Suppressor macrophage treated with lipopolysaccharide for 1 hour (primary cell): ENCODE measurements around the gene RAVER2.
"Not testable (repeated sequence)": the region's sequence is repeated elsewhere in the genome, so short reads cannot be mapped to it uniquely, and the experiment has no call there.

Experiments used
- DNase-seq, 3 donors: peaks; one replicate each; pipeline ENCODE4 v3.0.0-alpha.2; 2020 to 2022

RAVER2 gene, protein sequence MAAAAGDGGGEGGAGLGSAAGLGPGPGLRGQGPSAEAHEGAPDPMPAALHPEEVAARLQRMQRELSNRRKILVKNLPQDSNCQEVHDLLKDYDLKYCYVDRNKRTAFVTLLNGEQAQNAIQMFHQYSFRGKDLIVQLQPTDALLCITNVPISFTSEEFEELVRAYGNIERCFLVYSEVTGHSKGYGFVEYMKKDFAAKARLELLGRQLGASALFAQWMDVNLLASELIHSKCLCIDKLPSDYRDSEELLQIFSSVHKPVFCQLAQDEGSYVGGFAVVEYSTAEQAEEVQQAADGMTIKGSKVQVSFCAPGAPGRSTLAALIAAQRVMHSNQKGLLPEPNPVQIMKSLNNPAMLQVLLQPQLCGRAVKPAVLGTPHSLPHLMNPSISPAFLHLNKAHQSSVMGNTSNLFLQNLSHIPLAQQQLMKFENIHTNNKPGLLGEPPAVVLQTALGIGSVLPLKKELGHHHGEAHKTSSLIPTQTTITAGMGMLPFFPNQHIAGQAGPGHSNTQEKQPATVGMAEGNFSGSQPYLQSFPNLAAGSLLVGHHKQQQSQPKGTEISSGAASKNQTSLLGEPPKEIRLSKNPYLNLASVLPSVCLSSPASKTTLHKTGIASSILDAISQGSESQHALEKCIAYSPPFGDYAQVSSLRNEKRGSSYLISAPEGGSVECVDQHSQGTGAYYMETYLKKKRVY

DNA sequence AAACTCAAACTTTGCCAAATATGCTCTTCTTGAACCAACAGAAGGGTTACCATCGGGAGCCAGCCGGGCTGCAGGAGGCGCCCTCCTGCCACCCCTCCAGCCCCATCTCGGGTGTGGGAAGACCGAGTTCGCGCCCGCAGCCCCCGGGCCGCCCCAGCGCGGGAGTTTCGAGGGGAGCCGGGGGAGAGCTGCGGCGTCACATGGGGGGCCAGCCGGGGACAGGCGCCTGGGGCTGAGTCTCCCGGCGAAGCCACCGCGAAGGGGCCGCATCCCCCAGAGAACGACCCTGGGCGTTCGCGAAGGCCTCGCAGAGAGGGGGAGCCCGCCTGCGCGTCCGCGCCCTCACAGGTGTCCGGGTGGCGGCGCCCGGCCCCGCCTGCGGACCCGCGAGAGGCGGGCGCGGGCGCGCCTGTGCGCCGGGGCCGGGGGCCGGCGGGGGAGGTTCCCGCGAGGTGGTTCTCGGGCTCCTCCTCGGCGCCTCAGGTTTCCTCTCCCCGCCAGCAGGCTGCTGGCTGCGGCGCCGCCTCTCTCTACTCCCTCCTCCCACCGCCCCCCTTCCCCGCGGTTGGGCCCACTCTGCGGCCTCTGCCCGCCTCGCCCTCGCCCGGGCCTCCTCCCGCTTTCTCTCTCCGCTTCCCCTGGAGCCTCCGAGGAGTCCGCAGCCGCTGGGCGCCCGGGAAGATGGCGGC is at the start of gene RAVER2:
RAVER2 (plus strand) TSS at position 584 of the 689 bp plus-strand sequence; CDS start at position 682, 98 bp downstream.
- peak; percentile 57 to 73 (median 57) for DNase-seq

DNA sequence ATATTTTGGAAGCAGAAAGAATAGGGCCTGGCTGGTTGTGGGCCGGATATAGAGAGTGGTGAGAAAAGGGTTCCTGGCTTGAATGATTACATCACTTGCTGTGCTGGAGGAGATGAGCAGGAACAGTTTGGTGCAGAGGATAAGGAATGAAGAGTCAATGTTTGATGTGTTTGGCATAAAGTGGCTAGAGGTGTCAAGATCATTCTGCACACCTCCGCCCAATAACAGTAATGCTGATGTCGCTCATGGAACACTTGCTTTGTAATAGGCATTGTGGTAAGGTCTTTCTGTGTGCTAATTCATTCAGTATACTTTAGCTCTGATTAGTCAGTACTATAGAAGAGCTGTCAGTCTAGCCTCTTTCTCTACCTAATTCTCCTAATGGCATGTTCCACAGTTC is 48.0 kb upstream of the RAVER2 start:
- no peak for DNase-seq

GRCh38 chr1:64699327-64699726 is 45.5 kb upstream of the RAVER2 start:
- no peak for DNase-seq

DNA sequence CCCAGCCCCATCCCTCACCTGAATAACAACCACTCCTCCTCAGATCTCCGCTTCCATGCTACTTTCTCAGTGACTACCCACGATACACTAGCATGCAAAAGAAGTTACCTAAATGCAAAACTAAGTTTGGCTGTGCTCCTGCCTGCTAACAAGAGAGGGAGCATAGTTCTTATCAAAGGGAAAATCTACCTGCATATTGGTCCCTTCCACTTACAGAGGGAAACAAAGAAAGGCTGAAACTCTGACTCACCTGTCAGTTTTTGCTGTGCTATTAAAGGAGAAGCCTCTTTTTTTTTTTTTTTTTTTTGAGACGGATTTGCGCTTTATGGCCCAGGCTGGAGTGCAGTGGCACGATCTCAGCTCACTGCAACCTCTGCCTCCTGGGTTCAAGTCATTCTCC is 43.8 kb upstream of the RAVER2 start:
- no peak for DNase-seq

GRCh38 chr1:64701886-64702285 is 43.0 kb upstream of the RAVER2 start:
- no peak for DNase-seq

DNA sequence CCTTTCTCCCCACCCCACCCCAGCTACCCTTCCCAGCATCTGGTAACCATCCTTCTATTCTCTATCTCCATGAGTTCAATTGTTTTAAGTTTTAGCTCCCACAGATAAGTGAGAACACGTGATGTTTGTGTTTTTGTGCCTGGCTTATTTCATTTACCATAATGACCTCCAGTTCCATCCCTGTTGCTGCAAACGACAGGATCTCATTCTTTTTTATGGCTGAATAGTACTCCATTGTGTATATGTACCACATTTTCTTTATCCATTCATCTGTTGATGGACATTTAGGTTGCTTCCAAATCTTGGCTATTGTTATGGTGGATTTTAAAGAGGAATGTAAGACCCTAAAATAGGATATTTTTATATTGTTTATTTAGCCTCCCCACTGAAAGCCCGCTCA is 42.2 kb upstream of the RAVER2 start:
- DNase-seq, result not testable (repeated sequence)

- no peak for DNase-seq
These were observed 41.3 kb upstream of the RAVER2 start for GRCh38 chr1:64703600-64703999.

DNA sequence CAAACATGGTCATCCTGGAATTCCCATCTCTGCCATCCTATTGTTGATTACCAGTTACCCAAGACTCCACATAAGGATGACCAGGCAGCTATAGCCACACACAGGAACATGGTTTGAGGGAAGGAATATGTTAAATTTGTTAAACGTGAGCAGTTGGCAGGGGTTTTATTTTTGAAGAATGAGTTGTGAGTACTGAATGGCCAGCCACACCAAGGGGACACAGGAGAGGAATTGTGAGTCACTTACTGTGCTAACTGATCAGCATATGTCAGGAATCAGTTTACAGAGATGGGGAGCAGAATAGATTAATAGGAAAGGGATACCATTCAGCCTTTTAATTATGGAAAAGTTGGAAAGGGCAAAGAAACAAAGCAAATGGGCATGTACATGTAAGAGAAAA is 39.3 kb upstream of the RAVER2 start:
- DNase-seq, result no peak

GRCh38 chr1:64711266-64711665 is 33.6 kb upstream of the RAVER2 start:
- DNase-seq, result no peak

- no peak for DNase-seq
These were observed 32.8 kb upstream of the RAVER2 start for GRCh38 chr1:64712049-64712448.

DNA sequence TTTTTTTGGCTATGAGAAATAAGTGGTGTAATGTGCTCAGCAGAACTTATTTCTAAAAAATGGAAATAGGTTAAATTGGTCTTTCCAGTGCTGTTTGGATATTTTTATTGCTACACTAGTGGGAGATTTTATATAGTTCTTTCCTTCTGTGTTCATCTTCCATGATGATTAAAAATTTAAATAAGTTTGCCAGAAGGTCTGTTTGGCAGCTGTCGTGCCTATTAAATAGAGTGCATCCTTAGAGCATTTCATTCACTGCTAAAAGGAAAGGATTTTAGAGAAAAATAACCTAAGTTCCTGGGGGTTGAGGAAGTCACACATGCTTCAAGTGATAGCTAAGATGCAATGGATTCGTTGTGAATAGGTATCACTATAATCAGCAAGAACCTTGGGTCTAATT is 29.7 kb upstream of the RAVER2 start:
- no peak for DNase-seq

GRCh38 chr1:64721135-64721534 is 23.7 kb upstream of the RAVER2 start:
- DNase-seq, result no peak

- DNase-seq, result no peak
These were observed 23.2 kb upstream of the RAVER2 start for GRCh38 chr1:64721576-64722145.

- no peak for DNase-seq
These were observed 17.0 kb upstream of the RAVER2 start for GRCh38 chr1:64727861-64728260.

DNA sequence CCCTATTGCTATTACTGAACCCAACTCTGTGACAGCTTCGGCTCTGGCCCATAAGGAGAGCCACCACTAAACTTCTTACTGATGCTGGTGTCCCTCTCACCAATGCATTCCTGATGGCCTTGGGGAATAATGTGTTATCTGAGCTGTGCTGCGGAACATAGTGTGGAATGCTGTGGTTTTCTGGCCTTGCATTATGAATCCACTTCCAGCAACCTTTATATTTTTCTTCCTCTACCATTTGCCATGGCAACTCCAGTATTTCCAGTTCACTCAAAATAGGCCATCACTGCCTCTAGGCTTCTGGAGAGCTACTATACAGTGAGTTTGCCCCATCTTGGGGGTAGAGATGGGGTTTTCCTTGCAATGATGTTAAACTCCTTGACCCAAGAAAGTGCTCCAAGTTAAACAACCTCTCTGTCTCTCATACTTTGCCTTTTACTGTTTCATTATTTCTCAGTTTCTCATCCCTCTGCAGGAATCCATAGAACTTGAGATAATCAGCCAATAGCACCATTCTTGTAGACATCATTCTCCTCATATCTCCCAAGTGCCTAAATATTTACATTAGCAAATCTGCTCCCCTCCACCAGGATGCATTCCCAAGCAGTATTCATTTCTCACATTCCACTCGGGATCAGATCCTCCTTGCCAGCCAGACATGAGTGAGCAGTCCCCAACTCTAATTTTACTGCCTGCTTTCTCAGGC is 11.1 kb upstream of the RAVER2 start:
- no peak for DNase-seq

DNA sequence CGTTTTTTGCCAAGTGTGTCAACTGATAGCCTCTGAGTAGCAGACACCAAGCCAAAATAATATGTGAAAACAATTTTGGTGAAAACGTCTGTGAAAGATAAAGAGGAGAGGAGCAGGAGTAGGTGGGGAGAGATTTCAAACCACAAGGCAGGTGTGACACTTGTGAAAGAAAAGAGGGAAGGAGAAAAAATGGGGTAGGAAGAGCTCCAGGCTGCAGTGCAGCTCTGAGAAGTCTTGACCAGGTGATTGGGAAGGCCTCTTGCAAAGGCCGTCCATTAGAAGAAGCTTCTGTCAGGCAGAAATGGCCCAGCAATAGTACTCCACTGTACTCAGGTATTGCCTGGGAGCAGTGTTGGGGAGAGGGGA is 10.6 kb upstream of the RAVER2 start:
- DNase-seq, result no peak

- not testable (repeated sequence) for DNase-seq
These were observed 4.2 kb upstream of the RAVER2 start for GRCh38 chr1:64740687-64741086.

- DNase-seq, result no peak
These were observed 852 bp upstream of the RAVER2 start for GRCh38 chr1:64743954-64744491.

GRCh38 chr1:64745181-64745985 is 508 bp downstream of the RAVER2 start:
- peak; percentile 10 to 26 (median 25) for DNase-seq

GRCh38 chr1:64745986-64746940 is 1.4 kb downstream of the RAVER2 start:
- peak in 1 of 3 donors; percentile 2 for DNase-seq
